ENCODE measurements around the gene TMEM203. TPM values are rescaled to one million over a fixed set of nuclear protein-coding genes. Genes with fewer than 3 reads are reported as not detected.

TMEM203 gene
- total RNA-seq, 5 donors from 2014 or later (not counting 1 experiment from before 2014, with no cell fraction given), result 23.7 to 44.7 (median 42.1) TPM

DNA sequence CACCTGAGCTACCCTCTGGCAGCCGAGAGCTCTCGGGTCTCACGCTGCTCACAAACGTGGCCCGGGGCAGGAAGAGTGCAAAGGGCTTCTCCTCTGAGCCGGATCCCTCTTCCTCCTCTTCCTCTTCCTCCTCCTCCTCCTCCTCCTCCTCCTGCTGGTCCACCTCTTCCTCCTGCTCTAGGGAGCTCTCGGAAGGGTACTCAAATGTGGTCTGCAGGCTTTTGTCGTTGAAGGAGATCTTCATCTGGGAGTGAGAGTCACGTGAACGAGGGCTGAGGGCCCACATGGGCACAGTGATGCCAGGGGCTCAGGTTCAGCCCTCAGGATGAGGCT lies 13.0 kb downstream of the TMEM203 start:
- DNase-seq, result no peak
- Mint-ChIP-seq H3K9me3 (no peaks in the 10 kb centered on the region), H3K4me1 (peaks cover 10 to 26% (median 18%) of the 10 kb centered on the region in 3 donors), H3K4me3 (no peak overlapping the region), H3K27me3 (no peaks in the 10 kb centered on the region), H3K36me3 (peaks cover 5% of the 10 kb centered on the region), H3K27ac (no peak overlapping the region)
- no peaks in the 10 kb centered on the region for H3K27me3 ChIP-seq (replicated peaks in 1 of 2; ENCODE audit: control insufficient read depth in 2 of 2, extremely low read depth in 1 of 2, insufficient read depth in 2 of 2, low read length in 1 of 2)
- no peaks in the 10 kb centered on the region for H3K9me3 ChIP-seq
- no peak overlapping the region for H3K27ac ChIP-seq (ENCODE audit: low read length)
- 90% methylated on average over 8 of the region's 10 CpGs for WGBS (ENCODE audit: insufficient coverage)
- no peak overlapping the region for H3K4me3 ChIP-seq (ENCODE audit: control insufficient read depth in 1 of 2, extremely low read depth in 1 of 2, low read length in 1 of 2)
- CTCF ChIA-PET, result no interaction called here
- peaks cover 4 to 27% of the 10 kb centered on the region in 2 experiments for H3K4me1 ChIP-seq (ENCODE audit: control insufficient read depth in 1 of 2, extremely low read depth in 1 of 2, insufficient read depth in 2 of 2, low read length in 2 of 2)
- peaks cover 5 to 13% of the 10 kb centered on the region in 2 donors for H3K36me3 ChIP-seq (ENCODE audit: control insufficient read depth in 2 of 2, extremely low read depth in 1 of 2, insufficient read depth in 1 of 2, low read length in 1 of 2)
- ATAC-seq (replicated peaks in 1 of 4), result no peak
- POLR2A ChIA-PET, result no interaction called here

DNA sequence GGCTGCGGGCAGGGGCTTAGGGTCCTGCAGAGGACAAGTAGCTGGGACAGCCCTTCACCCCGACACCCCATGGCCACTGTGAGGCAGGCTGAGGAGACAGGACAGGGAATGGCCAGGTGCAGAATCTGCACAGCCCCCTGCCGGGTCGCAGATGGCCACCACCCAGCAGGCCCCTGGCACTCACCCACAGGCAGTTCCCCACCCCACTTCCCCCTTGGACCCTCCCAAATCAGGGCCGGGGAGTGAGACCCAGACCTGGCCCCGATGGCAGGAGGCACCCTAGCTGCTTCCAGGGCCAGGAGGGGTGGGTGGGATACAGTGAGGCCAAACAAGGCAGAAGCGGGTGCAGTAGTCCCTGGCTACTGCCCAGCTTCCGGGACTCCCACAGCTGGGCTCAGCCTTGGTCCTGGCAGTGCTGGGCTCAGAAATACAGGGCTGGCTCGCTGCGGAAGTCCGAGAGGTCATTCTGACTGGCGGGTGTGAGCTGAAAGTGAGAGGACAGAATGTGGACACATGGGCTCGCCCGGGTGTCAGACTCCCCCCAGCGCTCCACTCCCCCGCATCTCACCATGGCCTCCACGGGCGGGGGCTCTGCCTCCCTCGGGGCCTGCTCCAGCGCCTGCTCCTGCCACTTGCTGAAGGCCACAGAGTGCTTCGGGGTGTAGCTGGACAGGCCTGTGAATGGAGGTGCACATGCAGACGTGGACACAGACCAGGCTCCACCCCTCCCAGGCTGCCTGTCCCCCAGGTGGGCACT lies 13.6 kb downstream of the TMEM203 start:
- ChIA-PET CTCF (interaction anchor here (0.6 kb wide), 2 partner anchors 41 to 44 kb away, joined by 3 to 6 read pairs; no protein-coding TSS in a partner anchor), POLR2A (interaction anchor here in 1 of 2 donors (0.7 kb wide), 1 partner anchor 554 kb away, joined by 6 read pairs; no protein-coding TSS in a partner anchor)
- H3K4me3 Mint-ChIP-seq, result no peak overlapping the region
- H3K27ac Mint-ChIP-seq, result no peak overlapping the region
- Histone ChIP-seq H3K36me3 (ENCODE audit: control insufficient read depth in 2 of 2, extremely low read depth in 1 of 2, insufficient read depth in 1 of 2, low read length in 1 of 2) (peaks cover 5 to 13% of the 10 kb centered on the region in 2 donors), H3K9me3 (no peaks in the 10 kb centered on the region), H3K4me1 (ENCODE audit: control insufficient read depth in 1 of 2, extremely low read depth in 1 of 2, insufficient read depth in 2 of 2, low read length in 2 of 2) (peaks cover 10 to 33% of the 10 kb centered on the region in 2 experiments), H3K4me3 (ENCODE audit: control insufficient read depth in 1 of 2, extremely low read depth in 1 of 2, low read length in 1 of 2) (no peak overlapping the region), H3K27me3 (replicated peaks in 1 of 2; ENCODE audit: control insufficient read depth in 2 of 2, extremely low read depth in 1 of 2, insufficient read depth in 2 of 2, low read length in 1 of 2) (no peaks in the 10 kb centered on the region), H3K27ac (ENCODE audit: low read length) (no peak overlapping the region)
- H3K27me3 Mint-ChIP-seq, result no peaks in the 10 kb centered on the region
- 93% methylated on average over 18 of the region's 22 CpGs for WGBS (ENCODE audit: insufficient coverage)
- peaks cover 5% of the 10 kb centered on the region for H3K36me3 Mint-ChIP-seq
- DNase-seq (no peak), ATAC-seq (replicated peaks in 1 of 4) (no peak)
- H3K4me1 Mint-ChIP-seq, result peaks cover 16 to 30% (median 23%) of the 10 kb centered on the region in 3 donors
- no peaks in the 10 kb centered on the region for H3K9me3 Mint-ChIP-seq

GRCh38 chr9:137191245-137191644 lies 14.2 kb downstream of the TMEM203 start:
- Histone ChIP-seq H3K4me1 (ENCODE audit: control insufficient read depth in 1 of 2, extremely low read depth in 1 of 2, insufficient read depth in 2 of 2, low read length in 2 of 2) (peaks cover 13 to 39% of the 10 kb centered on the region in 2 experiments), H3K36me3 (ENCODE audit: control insufficient read depth in 2 of 2, extremely low read depth in 1 of 2, insufficient read depth in 1 of 2, low read length in 1 of 2) (peaks cover 5 to 18% of the 10 kb centered on the region in 2 donors), H3K4me3 (ENCODE audit: control insufficient read depth in 1 of 2, extremely low read depth in 1 of 2, low read length in 1 of 2) (no peak overlapping the region), H3K9me3 (no peaks in the 10 kb centered on the region), H3K27ac (ENCODE audit: low read length) (no peak overlapping the region), H3K27me3 (replicated peaks in 1 of 2; ENCODE audit: control insufficient read depth in 2 of 2, extremely low read depth in 1 of 2, insufficient read depth in 2 of 2, low read length in 1 of 2) (no peaks in the 10 kb centered on the region)
- POLR2A ChIA-PET, result interaction anchor here in 1 of 2 donors (0.7 kb wide), 1 partner anchor 553 kb away, joined by 6 read pairs; no protein-coding TSS in a partner anchor
- Mint-ChIP-seq H3K27me3 (no peaks in the 10 kb centered on the region), H3K9me3 (no peaks in the 10 kb centered on the region), H3K36me3 (peaks cover 5% of the 10 kb centered on the region), H3K4me3 (peak overlapping the region in 1 of 3 donors; percentile 59), H3K27ac (no peak overlapping the region), H3K4me1 (peaks cover 17 to 35% (median 30%) of the 10 kb centered on the region in 3 donors)
- DNase-seq (no peak), ATAC-seq (replicated peaks in 1 of 4) (no peak)
- 80% methylated on average over 3 of the region's 3 CpGs for WGBS (ENCODE audit: insufficient coverage)
- CTCF ChIA-PET, result interaction anchor here (0.6 kb wide), 2 partner anchors 41 to 45 kb away, joined by 3 to 6 read pairs; no protein-coding TSS in a partner anchor

GRCh38 chr9:137190315-137190856 lies 15.1 kb downstream of the TMEM203 start:
- no peaks in the 10 kb centered on the region for H3K27me3 Mint-ChIP-seq
- H3K4me1 Mint-ChIP-seq, result peaks cover 17 to 38% (median 35%) of the 10 kb centered on the region in 3 donors
- Histone ChIP-seq H3K27ac (ENCODE audit: low read length) (peak overlapping the region; percentile 77), H3K4me3 (ENCODE audit: control insufficient read depth in 1 of 2, extremely low read depth in 1 of 2, low read length in 1 of 2) (no peak overlapping the region), H3K27me3 (replicated peaks in 1 of 2; ENCODE audit: control insufficient read depth in 2 of 2, extremely low read depth in 1 of 2, insufficient read depth in 2 of 2, low read length in 1 of 2) (no peaks in the 10 kb centered on the region), H3K9me3 (no peaks in the 10 kb centered on the region), H3K4me1 (ENCODE audit: control insufficient read depth in 1 of 2, extremely low read depth in 1 of 2, insufficient read depth in 2 of 2, low read length in 2 of 2) (peaks cover 13 to 48% of the 10 kb centered on the region in 2 experiments), H3K36me3 (ENCODE audit: control insufficient read depth in 2 of 2, extremely low read depth in 1 of 2, insufficient read depth in 1 of 2, low read length in 1 of 2) (peaks cover 5 to 26% of the 10 kb centered on the region in 2 donors)
- POLR2A ChIA-PET, result interaction anchor here in 1 of 2 donors (0.9 kb wide), 1 partner anchor 10 kb away, joined by 3 read pairs; the partner anchor contains the start of gene TPRN
- H3K4me3 Mint-ChIP-seq, result peak overlapping the region; percentile 59 to 88 (median 86)
- H3K9me3 Mint-ChIP-seq, result no peaks in the 10 kb centered on the region
- ATAC-seq (replicated peaks in 1 of 4), result no peak
- 98% methylated on average over 8 of the region's 9 CpGs for WGBS (ENCODE audit: insufficient coverage)
- H3K36me3 Mint-ChIP-seq, result peaks cover 5% of the 10 kb centered on the region
- CTCF ChIA-PET, result no interaction called here
- no peak for DNase-seq
- H3K27ac Mint-ChIP-seq, result peak overlapping the region; percentile 52 to 58

DNA sequence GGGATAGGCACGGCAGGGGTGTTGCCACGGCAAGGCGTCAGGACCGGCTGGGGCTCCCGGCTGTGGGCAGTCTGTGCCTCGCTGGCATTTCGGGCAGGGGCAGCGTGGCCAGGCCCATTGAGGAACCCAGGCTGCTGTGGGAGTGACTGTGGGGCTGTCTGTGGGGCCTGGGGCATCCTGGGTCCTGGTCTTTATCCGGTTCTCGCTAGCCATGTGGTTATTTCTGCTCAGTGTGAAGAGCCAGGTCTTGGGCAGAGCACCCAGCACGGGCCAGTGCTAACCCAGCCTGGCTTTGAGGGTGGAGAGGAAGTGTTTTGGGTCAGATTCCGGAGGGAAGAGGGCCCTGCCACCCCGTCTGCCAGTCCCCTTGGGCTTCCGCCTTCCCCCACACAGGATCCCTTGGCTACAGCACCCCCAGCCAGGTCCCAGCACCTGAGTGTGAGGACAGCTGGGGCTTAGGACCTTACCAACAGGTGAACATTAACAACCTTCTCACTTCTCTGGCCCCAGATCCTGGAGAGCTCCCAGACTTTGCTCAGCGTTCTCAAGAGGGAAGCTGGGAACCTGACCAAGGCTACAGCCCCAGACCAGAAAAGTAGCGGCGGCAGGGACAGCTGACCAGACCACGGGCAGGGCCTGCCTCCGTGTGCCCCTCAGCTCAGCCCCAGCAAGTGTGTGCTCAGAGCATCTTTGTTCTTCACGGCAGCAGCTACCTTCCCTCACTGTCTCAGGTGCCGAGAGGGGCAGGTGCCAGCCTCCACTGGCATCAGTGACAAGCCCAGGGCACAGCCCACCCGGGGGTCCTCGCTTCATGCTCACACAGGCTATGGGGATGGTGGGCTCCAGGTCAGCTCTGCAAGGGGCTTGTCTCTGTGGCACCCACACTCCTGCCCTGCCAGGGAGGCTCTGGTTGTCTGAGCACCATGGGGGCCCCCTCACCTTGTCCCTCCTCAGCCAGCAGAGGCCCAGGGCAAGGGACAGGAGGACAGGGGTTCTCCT lies 15.9 kb downstream of the TMEM203 start:
- Histone ChIP-seq H3K9me3 (no peaks in the 10 kb centered on the region), H3K27ac (ENCODE audit: low read length) (peak overlapping the region; percentile 77), H3K36me3 (ENCODE audit: control insufficient read depth in 2 of 2, extremely low read depth in 1 of 2, insufficient read depth in 1 of 2, low read length in 1 of 2) (peaks cover 5 to 33% of the 10 kb centered on the region in 2 donors), H3K4me3 (ENCODE audit: control insufficient read depth in 1 of 2, extremely low read depth in 1 of 2, low read length in 1 of 2) (peak overlapping the region; percentile 91 to 99), H3K27me3 (replicated peaks in 1 of 2; ENCODE audit: control insufficient read depth in 2 of 2, extremely low read depth in 1 of 2, insufficient read depth in 2 of 2, low read length in 1 of 2) (no peaks in the 10 kb centered on the region), H3K4me1 (ENCODE audit: control insufficient read depth in 1 of 2, extremely low read depth in 1 of 2, insufficient read depth in 2 of 2, low read length in 2 of 2) (peaks cover 13 to 54% of the 10 kb centered on the region in 2 experiments)
- peaks cover 17 to 41% (median 38%) of the 10 kb centered on the region in 3 donors for H3K4me1 Mint-ChIP-seq
- peaks cover 5% of the 10 kb centered on the region for H3K36me3 Mint-ChIP-seq
- ChIA-PET POLR2A (interaction anchor here in 1 of 2 donors (0.5 to 1.1 kb wide), 5 partner anchors 11 to 130 kb away, joined by 3 to 6 read pairs (median 4); partner anchors contain the start of genes TPRN and TUBB4B), CTCF (interaction anchor here in 1 of 2 donors (0.6 to 1.4 kb wide), 5 partner anchors 11 to 399 kb away, joined by 3 to 5 read pairs (median 3); partner anchors contain the start of genes TMEM141 and TPRN)
- ATAC-seq (replicated peaks in 1 of 4), result no peak
- H3K4me3 Mint-ChIP-seq, result peak overlapping the region; percentile 86 to 90 (median 88)
- 47% methylated on average over 18 of the region's 23 CpGs for WGBS (ENCODE audit: insufficient coverage)
- no peaks in the 10 kb centered on the region for H3K9me3 Mint-ChIP-seq
- no peaks in the 10 kb centered on the region for H3K27me3 Mint-ChIP-seq
- no peak for DNase-seq
- peak overlapping the region; percentile 90 to 91 for H3K27ac Mint-ChIP-seq
